T-helper 2 cell (primary cell): ENCODE results near the gene CYSTM1.

Experiments used
- DNase-seq, 5 experiments: peaks; one replicate each; pipeline versions ENCODE4 v3.0.0 to v3.0.0-alpha.2; 2012 to 2022
- total RNA-seq, 2 donors: gene quantifications; one replicate each; lab custom pipeline; 2026; lab: John Stamatoyannopoulos, UW

CYSTM1 gene
- total RNA-seq = 5.6 to 7.5 reads per million in 2 donors

- peak; percentile 91 to 96 (median 95) for DNase-seq
These were observed at the start of gene CYSTM1 for GRCh38 chr5:140174465-140175366. CYSTM1 (plus strand) TSS chr5:140175188; CDS start chr5:140194466, 19,278 bp downstream.

- no peak for DNase-seq
These were observed 49.4 kb upstream of the CYSTM1 start, which contains the start of gene IGIP for GRCh38 chr5:140125637-140126036. IGIP (plus strand) TSS chr5:140125937; CDS start chr5:140128477, 2,540 bp downstream.

GRCh38 chr5:140126315-140127012, 48.5 kb upstream of the CYSTM1 start:
- no peak for DNase-seq

- no peak for DNase-seq
These were observed 46.6 kb upstream of the CYSTM1 start for GRCh38 chr5:140128376-140128775.

- DNase-seq = no peak
These were observed 43.8 kb upstream of the CYSTM1 start for GRCh38 chr5:140130949-140131733.

GRCh38 chr5:140131967-140132409, 43.0 kb upstream of the CYSTM1 start:
- DNase-seq = peak in 1 of 5 experiments; percentile 16

GRCh38 chr5:140133514-140134167, 41.3 kb upstream of the CYSTM1 start:
- DNase-seq = no peak

- DNase-seq = no peak
These were observed 40.6 kb upstream of the CYSTM1 start for GRCh38 chr5:140134277-140134935.

GRCh38 chr5:140135127-140135526, 39.9 kb upstream of the CYSTM1 start:
- DNase-seq = no peak

- DNase-seq = no peak
These were observed 38.4 kb upstream of the CYSTM1 start for GRCh38 chr5:140136624-140137023.

GRCh38 chr5:140140435-140140834, 34.6 kb upstream of the CYSTM1 start:
- DNase-seq = no peak

- DNase-seq = no peak
These were observed 33.7 kb upstream of the CYSTM1 start for GRCh38 chr5:140141241-140141640.

- DNase-seq = no peak
These were observed 32.7 kb upstream of the CYSTM1 start for GRCh38 chr5:140142246-140142645.

GRCh38 chr5:140142856-140143255, 32.1 kb upstream of the CYSTM1 start:
- no peak for DNase-seq

GRCh38 chr5:140143521-140144258, 31.3 kb upstream of the CYSTM1 start:
- DNase-seq = no peak

- DNase-seq = no peak
These were observed 29.7 kb upstream of the CYSTM1 start for GRCh38 chr5:140145256-140145655.

- peak; percentile 23 to 52 (median 38) for DNase-seq
These were observed 29.0 kb upstream of the CYSTM1 start for GRCh38 chr5:140145818-140146522.

GRCh38 chr5:140146523-140146842, 28.5 kb upstream of the CYSTM1 start:
- DNase-seq = no peak

- no peak for DNase-seq
These were observed 27.5 kb upstream of the CYSTM1 start for GRCh38 chr5:140147460-140147859.

- no peak for DNase-seq
These were observed 26.5 kb upstream of the CYSTM1 start for GRCh38 chr5:140148508-140148907.
